Esophagus muscularis mucosa (tissue), 4 donors: ENCODE measurements around the gene CYB5A.

Experiments used
- EP300 ChIP-seq: sonication (generic); formaldehyde crosslinking; IDR thresholded peaks from one replicate; pipeline ENCODE4 v1.6.1; 2017; ENCODE audit warnings: antibody characterized with exemption
- POLR2A ChIP-seq: fragments of 450-650 bp; IDR thresholded peaks from one replicate; pipeline ENCODE4 v1.6.1; 2017; ENCODE audit warnings: antibody characterized with exemption, moderate library complexity, mild to moderate bottlenecking, low read depth
- TF ChIP-seq, protein P1 (sequence below), 3 experiments: fragments of 200-600 bp in 2 of 3; fragments of 450-650 bp in 1 of 3; sonication (generic) in 2 of 3; IDR thresholded peaks; one replicate each; pipeline ENCODE4 v1.5.1; 2017 to 2019; ENCODE audit warnings: antibody characterized with exemption in 3 of 3, mild to moderate bottlenecking in 2 of 3, moderate library complexity in 1 of 3

DNA sequence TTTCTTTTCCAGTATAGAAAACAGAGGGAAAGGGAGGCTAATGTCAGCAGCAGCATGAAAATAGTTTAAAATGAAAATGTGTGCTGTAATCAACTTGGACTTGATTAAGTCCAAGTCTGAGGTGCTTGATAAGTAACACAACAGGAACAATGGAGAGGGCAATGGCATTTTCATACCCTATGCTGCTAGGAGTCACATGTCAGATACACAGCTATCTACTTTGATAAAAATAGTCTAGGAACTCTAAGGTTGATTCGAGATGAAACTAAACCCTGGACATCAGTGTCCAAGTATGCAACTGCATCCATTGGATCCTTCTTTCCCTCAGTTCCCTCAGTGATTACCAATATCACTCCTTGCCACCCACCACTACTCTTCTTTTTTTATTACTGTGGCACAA is 19.2 kb upstream of the CYB5A start:
- TF ChIP-seq POLR2A = no peak
- TF ChIP-seq, protein P1, sequence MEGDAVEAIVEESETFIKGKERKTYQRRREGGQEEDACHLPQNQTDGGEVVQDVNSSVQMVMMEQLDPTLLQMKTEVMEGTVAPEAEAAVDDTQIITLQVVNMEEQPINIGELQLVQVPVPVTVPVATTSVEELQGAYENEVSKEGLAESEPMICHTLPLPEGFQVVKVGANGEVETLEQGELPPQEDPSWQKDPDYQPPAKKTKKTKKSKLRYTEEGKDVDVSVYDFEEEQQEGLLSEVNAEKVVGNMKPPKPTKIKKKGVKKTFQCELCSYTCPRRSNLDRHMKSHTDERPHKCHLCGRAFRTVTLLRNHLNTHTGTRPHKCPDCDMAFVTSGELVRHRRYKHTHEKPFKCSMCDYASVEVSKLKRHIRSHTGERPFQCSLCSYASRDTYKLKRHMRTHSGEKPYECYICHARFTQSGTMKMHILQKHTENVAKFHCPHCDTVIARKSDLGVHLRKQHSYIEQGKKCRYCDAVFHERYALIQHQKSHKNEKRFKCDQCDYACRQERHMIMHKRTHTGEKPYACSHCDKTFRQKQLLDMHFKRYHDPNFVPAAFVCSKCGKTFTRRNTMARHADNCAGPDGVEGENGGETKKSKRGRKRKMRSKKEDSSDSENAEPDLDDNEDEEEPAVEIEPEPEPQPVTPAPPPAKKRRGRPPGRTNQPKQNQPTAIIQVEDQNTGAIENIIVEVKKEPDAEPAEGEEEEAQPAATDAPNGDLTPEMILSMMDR (IDR thresholded peaks at IDR 0.05) = no peak
- TF ChIP-seq EP300 = no peak
